CD14-positive monocyte (primary cell): ENCODE results near the gene TFF1. TPM values are rescaled to one million over a fixed set of nuclear protein-coding genes. Genes with fewer than 3 reads are reported as not detected.
A peak's percentile ranks its signal among the peaks of the same experiment; 100 is the strongest.

Source experiments
- DNase-seq, 3 donors: peaks; one replicate each; pipeline ENCODE4 v3.0.0-alpha.2; 2011 to 2022
- H2AFZ ChIP-seq: 2 replicates; pipeline ENCODE4 v1.6.0; 2012; ENCODE audit warnings: mild to moderate bottlenecking, low read depth, low read length, inconsistent platforms; ENCODE audit not compliant: insufficient read depth, poor library complexity, severe bottlenecking
- H3K27ac ChIP-seq, 2 donors: 1 replicate in 1 of 2; 2 replicates in 1 of 2; pipeline ENCODE4 v1.5.1; 2012 to 2013; ENCODE audit warnings: low read length in 2 of 2, control low read depth in 1 of 2, inconsistent platforms in 1 of 2, low read depth in 1 of 2, mild to moderate bottlenecking in 1 of 2
- H3K27me3 ChIP-seq, 2 donors: one replicate each; pipeline versions ENCODE4 v1.6.0 to v1.6.1; 2011 to 2013; ENCODE audit warnings: low read length in 2 of 2; ENCODE audit not compliant: control insufficient read depth in 2 of 2, insufficient read depth in 2 of 2
- H3K36me3 ChIP-seq, 2 donors: replicated peaks in 1 of 2; 1 replicate in 1 of 2; 2 replicates in 1 of 2; pipeline versions ENCODE4 v1.5.1 to v1.6.1; 2012 to 2013; ENCODE audit warnings: low read length in 2 of 2, control low read depth in 1 of 2, inconsistent platforms in 1 of 2, mild to moderate bottlenecking in 1 of 2; ENCODE audit not compliant: insufficient read depth in 2 of 2, control insufficient read depth in 1 of 2
- H3K4me1 ChIP-seq, 2 donors: 1 replicate in 1 of 2; 2 replicates in 1 of 2; pipeline versions ENCODE4 v1.5.1 to v1.6.1; 2012 to 2013; ENCODE audit warnings: low read length in 2 of 2, control low read depth in 1 of 2, inconsistent platforms in 1 of 2, mild to moderate bottlenecking in 1 of 2, moderate library complexity in 1 of 2; ENCODE audit not compliant: insufficient read depth in 2 of 2, control insufficient read depth in 1 of 2
- H3K4me2 ChIP-seq: replicated peaks from 2 replicates; pipeline ENCODE3; 2012; ENCODE audit warnings: low read length, moderate library complexity, mild to moderate bottlenecking; ENCODE audit not compliant: poor library complexity, severe bottlenecking; ENCODE audit errors: extremely low read depth
- H3K4me3 ChIP-seq, 3 experiments: fragments of 200-600 bp in 1 of 3; sonication (generic) in 1 of 3; replicated peaks in 1 of 3; 1 replicate in 2 of 3; 2 replicates in 1 of 3; pipeline ENCODE4 v1.5.1; 2011 to 2013; ENCODE audit warnings: low read length in 3 of 3, mild to moderate bottlenecking in 3 of 3, control low read depth in 2 of 3, low read depth in 2 of 3, inconsistent platforms in 1 of 3, moderate library complexity in 1 of 3
- H3K79me2 ChIP-seq: 2 replicates; pipeline ENCODE4 v1.6.0; 2012; ENCODE audit warnings: mild to moderate bottlenecking, control low read depth, inconsistent platforms, low read length, moderate library complexity; ENCODE audit not compliant: insufficient read depth
- H3K9ac ChIP-seq: 2 replicates; pipeline ENCODE4 v1.6.0; 2017; ENCODE audit warnings: low read length, mild to moderate bottlenecking; ENCODE audit not compliant: insufficient read depth, poor library complexity, severe bottlenecking
- H3K9me3 ChIP-seq, 2 donors: replicated peaks in 1 of 2; 1 replicate in 1 of 2; 2 replicates in 1 of 2; pipeline versions ENCODE4 v1.5.1 to v1.6.1; 2012 to 2013; ENCODE audit warnings: low read length in 2 of 2, control low read depth in 1 of 2; ENCODE audit not compliant: control insufficient read depth in 1 of 2, insufficient read depth in 1 of 2
- H4K20me1 ChIP-seq: 2 replicates; pipeline ENCODE4 v1.6.0; 2012; ENCODE audit warnings: mild to moderate bottlenecking, low read length, control low read depth, moderate library complexity; ENCODE audit not compliant: insufficient read depth
- H3K27ac Mint-ChIP-seq, 7 donors: one replicate each; pipeline ENCODE4 v1.8.0; 2020; ENCODE audit warnings: mild to moderate bottlenecking in 7 of 7, mixed read lengths in 7 of 7, moderate library complexity in 6 of 7, inconsistent platforms in 2 of 7
- H3K27me3 Mint-ChIP-seq, 3 donors: one replicate each; pipeline ENCODE4 v1.8.0; 2021 to 2022; ENCODE audit warnings: low read depth in 3 of 3, mild to moderate bottlenecking in 3 of 3, mixed read lengths in 3 of 3, moderate library complexity in 3 of 3, inconsistent platforms in 1 of 3
- H3K36me3 Mint-ChIP-seq, 2 donors: one replicate each; pipeline ENCODE4 v1.8.0; 2020; ENCODE audit warnings: mixed read lengths in 2 of 2, inconsistent platforms in 1 of 2, mild to moderate bottlenecking in 1 of 2
- H3K4me1 Mint-ChIP-seq: one replicate; pipeline ENCODE4 v1.8.0; 2020; ENCODE audit warnings: mild to moderate bottlenecking, mixed read lengths
- H3K4me3 Mint-ChIP-seq, 2 donors: one replicate each; pipeline ENCODE4 v1.8.0; 2020; ENCODE audit warnings: mild to moderate bottlenecking in 2 of 2, mixed read lengths in 2 of 2, moderate library complexity in 1 of 2
- H3K9me3 Mint-ChIP-seq, 7 donors: one replicate each; pipeline ENCODE4 v1.8.0; 2020 to 2022; ENCODE audit warnings: mixed read lengths in 7 of 7, mild to moderate bottlenecking in 6 of 7, moderate library complexity in 6 of 7, inconsistent platforms in 2 of 7
- CTCF ChIP-seq: fragments of 200-600 bp; IDR thresholded peaks from one replicate; pipeline ENCODE4 v1.8.0; 2022; ENCODE audit warnings: antibody characterized with exemption, mild to moderate bottlenecking
- WGBS: methylation state at CpG from one replicate; pipeline ENCODE4 v1.1.5; 2013; ENCODE audit warnings: missing lambda C conversion rate; ENCODE audit not compliant: insufficient coverage; 5-methylcytosine and 5-hydroxymethylcytosine counted together
- intact Hi-C, 2 donors: fragments of 100-400 bp; cut with micrococcal nuclease; formaldehyde crosslinking; loops; one replicate each; pipeline versions ENCODE4 v1.15.0 to v1.15.1; 2023
- polyA plus RNA-seq, 3 donors: library from polyadenylated mRNA; depleted of rRNA in 1 of 3; unstranded in 2 of 3; stranded (reverse) in 1 of 3; fragments of 300-500 nt in 2 of 3; fragments of >200 nt in 1 of 3; fragmentation: Illumina TruSeq in 2 of 3; gene quantifications; 1 replicate in 2 of 3; 2 replicates in 1 of 3; pipeline ENCODE4 v1.2.3, GENCODE V29; 2012 to 2021

Gene TFF1
- polyA plus RNA-seq, 3 donors: not detected

GRCh38 chr21:42384156-42384945 is 18.0 kb upstream of the TFF1 start:
- H3K9me3 ChIP-seq: peaks cover 19 to 29% of the 10 kb centered on the region in 2 donors

GRCh38 chr21:42383331-42383730 is 17.0 kb upstream of the TFF1 start:
- 75% methylated on average over 4 of the region's 6 CpGs for WGBS
- peaks cover 11 to 20% (median 15%) of the 10 kb centered on the region in 7 donors for H3K9me3 Mint-ChIP-seq
- Histone ChIP-seq H3K27me3 (no peaks in the 10 kb centered on the region), H3K4me3 (no peak overlapping the region), H4K20me1 (no peaks in the 10 kb centered on the region), H3K36me3 (no peaks in the 10 kb centered on the region), H3K9ac (no peak overlapping the region), H3K4me1 (peaks cover 20 to 39% of the 10 kb centered on the region in 2 donors), H2AFZ (no peak overlapping the region), H3K9me3 (peaks cover 19 to 29% of the 10 kb centered on the region in 2 donors), H3K79me2 (no peaks in the 10 kb centered on the region), H3K4me2 (no peak overlapping the region), H3K27ac (no peak overlapping the region)
- no peak for DNase-seq
- H3K4me3 Mint-ChIP-seq: no peak overlapping the region
- TF ChIP-seq CTCF: no peak
- peaks cover 0 to 8% (median 4%) of the 10 kb centered on the region in 3 donors for H3K27me3 Mint-ChIP-seq
- intact Hi-C loops: loop anchor here in 1 of 2 donors (5.0 kb wide), 1 partner anchor 64 kb away; no protein-coding TSS in a partner anchor
- H3K36me3 Mint-ChIP-seq: no peaks in the 10 kb centered on the region
- peak overlapping the region in 1 of 7 donors; percentile 60 for H3K27ac Mint-ChIP-seq
- H3K4me1 Mint-ChIP-seq: peaks cover 56% of the 10 kb centered on the region

More at GRCh38 chr21:42384156-42384945, 18.0 kb upstream of the TFF1 start:
- H3K27ac Mint-ChIP-seq: peak overlapping the region in 6 of 7 donors; percentile 23 to 83 (median 57)
- peaks cover 64% of the 10 kb centered on the region for H3K4me1 Mint-ChIP-seq
- no peak for DNase-seq
- H3K27me3 Mint-ChIP-seq: peaks cover 0 to 9% (median 4%) of the 10 kb centered on the region in 3 donors
- peaks cover 11 to 20% (median 15%) of the 10 kb centered on the region in 7 donors for H3K9me3 Mint-ChIP-seq
- Histone ChIP-seq H3K9ac (no peak overlapping the region), H3K4me2 (no peak overlapping the region), H3K36me3 (no peaks in the 10 kb centered on the region), H3K79me2 (no peaks in the 10 kb centered on the region), H2AFZ (no peak overlapping the region), H3K27ac (peak overlapping the region in 1 of 2 donors; percentile 51), H3K4me3 (no peak overlapping the region), H4K20me1 (no peaks in the 10 kb centered on the region), H3K27me3 (no peaks in the 10 kb centered on the region), H3K4me1 (peaks cover 20 to 45% of the 10 kb centered on the region in 2 donors)
- TF ChIP-seq CTCF: no peak
- H3K4me3 Mint-ChIP-seq: no peak overlapping the region
- no peaks in the 10 kb centered on the region for H3K36me3 Mint-ChIP-seq
- 93% methylated on average over 2 of the region's 8 CpGs for WGBS
- intact Hi-C loops: loop anchor here in 1 of 2 donors (5.0 kb wide), 1 partner anchor 63 kb away; no protein-coding TSS in a partner anchor
